HL-60 (cell line): ENCODE measurements around the gene ARG2.

ENCODE experiments used
- DNase-seq, 2 experiments: peaks; one replicate each; pipeline ENCODE4 v3.0.0-alpha.2; 2010 to 2020; ENCODE audit warnings: low read depth in 1 of 2, low spot score in 1 of 2
- H3K27ac ChIP-seq: fragments of 250-450 bp; sonication (Bioruptor Pico); replicated peaks from 2 replicates; pipeline ENCODE4 v1.5.1; 2020; ENCODE audit warnings: mild to moderate bottlenecking, moderate library complexity
- H3K27me3 ChIP-seq: fragments of 250-450 bp; sonication (Bioruptor Pico); 2 replicates; pipeline ENCODE4 v1.5.1; 2021; ENCODE audit warnings: mild to moderate bottlenecking, moderate library complexity; ENCODE audit not compliant: insufficient read depth, poor library complexity, severe bottlenecking
- H3K4me3 ChIP-seq: replicated peaks from 2 replicates; pipeline ENCODE4 v1.5.1; 2011; ENCODE audit warnings: mild to moderate bottlenecking, control low read depth, low read length; ENCODE audit not compliant: insufficient read depth
- GABPA ChIP-seq: IDR thresholded peaks from 2 replicates; pipeline ENCODE4 v1.6.1; 2012; ENCODE audit warnings: low read depth
- POLR2AphosphoS5 ChIP-seq: IDR thresholded peaks from 2 replicates; pipeline ENCODE4 v1.6.1; 2012; ENCODE audit warnings: low read depth
- SPI1 ChIP-seq: IDR thresholded peaks from 2 replicates; pipeline ENCODE4 v1.6.1; 2012; ENCODE audit warnings: low read depth, mild to moderate bottlenecking, borderline replicate concordance
- TF ChIP-seq, protein P1 (sequence below): IDR thresholded peaks from one replicate; pipeline ENCODE4 v1.5.1; 2011; ENCODE audit warnings: low read length, control low read depth, inconsistent platforms; ENCODE audit not compliant: insufficient read depth
- TF ChIP-seq, protein P2 (sequence below): IDR thresholded peaks from 2 replicates; pipeline ENCODE4 v1.6.1; 2012; ENCODE audit warnings: low read depth; ENCODE audit not compliant: insufficient replicate concordance

ARG2 gene

DNA sequence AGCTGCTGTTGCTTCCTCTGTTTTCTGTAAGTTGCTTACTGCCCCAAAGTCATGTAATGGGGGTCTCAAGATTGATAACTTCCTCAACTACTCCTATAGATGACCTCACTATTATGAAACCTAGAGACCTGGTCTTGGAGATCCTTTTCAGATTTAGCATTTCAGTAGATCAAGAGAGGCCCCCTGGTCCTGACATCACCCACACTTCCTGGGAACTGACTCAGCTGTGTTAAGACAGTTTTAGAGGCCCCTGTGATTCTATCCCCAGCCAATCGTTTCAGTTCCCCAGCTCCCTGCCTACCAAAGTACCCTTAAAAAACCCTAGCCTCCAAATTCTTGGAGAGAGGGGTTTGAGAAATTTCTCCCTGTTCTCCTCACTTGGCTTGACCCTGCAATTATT, 9.2 kb upstream of the ARG2 start:
- no peak overlapping the region for H3K4me3 ChIP-seq
- no peak for DNase-seq
- H3K27me3 ChIP-seq, result no peaks in the 10 kb centered on the region
- TF ChIP-seq, protein P1, sequence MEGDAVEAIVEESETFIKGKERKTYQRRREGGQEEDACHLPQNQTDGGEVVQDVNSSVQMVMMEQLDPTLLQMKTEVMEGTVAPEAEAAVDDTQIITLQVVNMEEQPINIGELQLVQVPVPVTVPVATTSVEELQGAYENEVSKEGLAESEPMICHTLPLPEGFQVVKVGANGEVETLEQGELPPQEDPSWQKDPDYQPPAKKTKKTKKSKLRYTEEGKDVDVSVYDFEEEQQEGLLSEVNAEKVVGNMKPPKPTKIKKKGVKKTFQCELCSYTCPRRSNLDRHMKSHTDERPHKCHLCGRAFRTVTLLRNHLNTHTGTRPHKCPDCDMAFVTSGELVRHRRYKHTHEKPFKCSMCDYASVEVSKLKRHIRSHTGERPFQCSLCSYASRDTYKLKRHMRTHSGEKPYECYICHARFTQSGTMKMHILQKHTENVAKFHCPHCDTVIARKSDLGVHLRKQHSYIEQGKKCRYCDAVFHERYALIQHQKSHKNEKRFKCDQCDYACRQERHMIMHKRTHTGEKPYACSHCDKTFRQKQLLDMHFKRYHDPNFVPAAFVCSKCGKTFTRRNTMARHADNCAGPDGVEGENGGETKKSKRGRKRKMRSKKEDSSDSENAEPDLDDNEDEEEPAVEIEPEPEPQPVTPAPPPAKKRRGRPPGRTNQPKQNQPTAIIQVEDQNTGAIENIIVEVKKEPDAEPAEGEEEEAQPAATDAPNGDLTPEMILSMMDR, result no peak
- TF ChIP-seq SPI1 (no peak), GABPA (no peak), POLR2AphosphoS5 (no peak)
- TF ChIP-seq, protein P2, sequence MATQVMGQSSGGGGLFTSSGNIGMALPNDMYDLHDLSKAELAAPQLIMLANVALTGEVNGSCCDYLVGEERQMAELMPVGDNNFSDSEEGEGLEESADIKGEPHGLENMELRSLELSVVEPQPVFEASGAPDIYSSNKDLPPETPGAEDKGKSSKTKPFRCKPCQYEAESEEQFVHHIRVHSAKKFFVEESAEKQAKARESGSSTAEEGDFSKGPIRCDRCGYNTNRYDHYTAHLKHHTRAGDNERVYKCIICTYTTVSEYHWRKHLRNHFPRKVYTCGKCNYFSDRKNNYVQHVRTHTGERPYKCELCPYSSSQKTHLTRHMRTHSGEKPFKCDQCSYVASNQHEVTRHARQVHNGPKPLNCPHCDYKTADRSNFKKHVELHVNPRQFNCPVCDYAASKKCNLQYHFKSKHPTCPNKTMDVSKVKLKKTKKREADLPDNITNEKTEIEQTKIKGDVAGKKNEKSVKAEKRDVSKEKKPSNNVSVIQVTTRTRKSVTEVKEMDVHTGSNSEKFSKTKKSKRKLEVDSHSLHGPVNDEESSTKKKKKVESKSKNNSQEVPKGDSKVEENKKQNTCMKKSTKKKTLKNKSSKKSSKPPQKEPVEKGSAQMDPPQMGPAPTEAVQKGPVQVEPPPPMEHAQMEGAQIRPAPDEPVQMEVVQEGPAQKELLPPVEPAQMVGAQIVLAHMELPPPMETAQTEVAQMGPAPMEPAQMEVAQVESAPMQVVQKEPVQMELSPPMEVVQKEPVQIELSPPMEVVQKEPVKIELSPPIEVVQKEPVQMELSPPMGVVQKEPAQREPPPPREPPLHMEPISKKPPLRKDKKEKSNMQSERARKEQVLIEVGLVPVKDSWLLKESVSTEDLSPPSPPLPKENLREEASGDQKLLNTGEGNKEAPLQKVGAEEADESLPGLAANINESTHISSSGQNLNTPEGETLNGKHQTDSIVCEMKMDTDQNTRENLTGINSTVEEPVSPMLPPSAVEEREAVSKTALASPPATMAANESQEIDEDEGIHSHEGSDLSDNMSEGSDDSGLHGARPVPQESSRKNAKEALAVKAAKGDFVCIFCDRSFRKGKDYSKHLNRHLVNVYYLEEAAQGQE, result no peak
- no peak overlapping the region for H3K27ac ChIP-seq

DNA sequence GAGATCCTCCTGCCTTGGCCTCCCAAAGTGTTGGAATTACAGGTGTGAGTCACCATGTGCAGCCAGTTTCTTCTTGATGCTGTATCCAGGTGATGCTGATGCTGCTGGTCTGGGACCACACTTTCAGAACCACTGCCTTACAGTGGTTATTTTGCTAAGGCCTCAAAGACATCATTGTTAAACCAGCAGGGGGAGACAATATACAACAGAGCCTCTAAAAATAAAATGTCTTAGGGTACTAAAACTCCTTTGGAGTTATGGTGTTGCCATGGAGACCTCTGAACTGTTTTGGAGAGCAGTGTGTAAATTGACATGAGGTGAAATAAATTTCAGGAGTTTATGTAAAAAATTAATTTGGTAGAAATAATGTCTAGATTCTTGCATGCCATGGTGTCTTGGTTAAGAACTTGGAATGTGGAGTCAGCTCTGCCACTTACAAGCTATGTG, 1.1 kb upstream of the ARG2 start:
- no peak overlapping the region for H3K4me3 ChIP-seq
- no peaks in the 10 kb centered on the region for H3K27me3 ChIP-seq
- no peak overlapping the region for H3K27ac ChIP-seq
- peak; percentile 6 to 17 for DNase-seq
- TF ChIP-seq, protein P2, result no peak
- no peak for TF ChIP-seq GABPA
- TF ChIP-seq POLR2AphosphoS5, result no peak
- TF ChIP-seq, protein P1, result no peak
- no peak for TF ChIP-seq SPI1

DNA sequence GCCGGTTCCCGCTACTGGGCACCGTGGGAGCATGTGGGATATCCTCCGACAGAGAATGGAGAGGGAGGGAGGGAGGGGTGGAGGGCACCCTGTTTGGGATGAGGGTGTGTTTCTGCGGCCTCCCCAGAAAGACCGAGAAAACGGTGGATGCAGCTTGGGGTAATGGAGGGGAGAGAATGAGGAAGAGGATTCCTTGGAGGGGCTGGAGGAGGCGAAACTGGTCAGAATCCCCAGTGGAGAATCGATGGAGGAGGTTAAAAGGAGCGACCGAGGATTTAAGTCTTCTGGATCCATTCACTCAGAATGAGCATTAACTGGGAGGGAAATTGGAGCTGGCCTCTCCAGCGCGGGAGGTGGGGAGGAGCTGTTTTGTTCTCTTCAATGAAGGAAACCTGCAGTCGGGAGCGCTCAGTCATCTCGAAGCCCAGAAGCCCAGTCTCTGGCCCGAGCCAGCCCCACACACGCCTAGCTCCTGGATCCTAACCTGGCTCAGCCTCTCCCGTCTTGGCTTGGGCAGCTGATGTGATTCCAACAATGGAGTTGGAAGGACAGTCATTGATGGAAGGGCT, 581 bp downstream of the ARG2 start:
- TF ChIP-seq, protein P2, result no peak
- TF ChIP-seq POLR2AphosphoS5 (no peak), SPI1 (no peak), GABPA (no peak)
- TF ChIP-seq, protein P1, result no peak
- DNase-seq, result no peak
- H3K27ac ChIP-seq, result no peak overlapping the region
- H3K4me3 ChIP-seq, result peak overlapping the region; percentile 53
- no peaks in the 10 kb centered on the region for H3K27me3 ChIP-seq
